Measurements from ENCODE around the gene SPATS2L.
A peak's percentile ranks its signal among the peaks of the same experiment; 100 is the strongest.

The SPATS2L gene

GRCh38 chr2:200476836-200477235 lies 170.3 kb downstream of the SPATS2L start:
- no peak for DNase-seq
- no peak for TF ChIP-seq CTCF (IDR thresholded peaks at IDR 0.05)
- Histone ChIP-seq H3K27me3 (no peaks in the 10 kb centered on the region), H3K4me1 (no peaks in the 10 kb centered on the region), H3K27ac (peak overlapping the region in 1 of 2 donors; percentile 44), H3K4me3 (no peak overlapping the region), H3K9me3 (no peaks in the 10 kb centered on the region), H3K36me3 (peaks cover 19 to 74% (median 29%) of the 10 kb centered on the region in 3 donors)
- intact Hi-C loops (cut with DNase I; ENCODE audit: low total_unique reads): loop anchor here (5.0 kb wide), 1 partner anchor 495 kb away; no protein-coding TSS in a partner anchor

- peak overlapping the region in 1 of 2 donors; percentile 9 for H3K4me3 ChIP-seq
- no peaks in the 10 kb centered on the region for H3K9me3 ChIP-seq
- intact Hi-C loops (cut with DNase I; ENCODE audit: low total_unique reads): loop anchor here (5.0 kb wide), 1 partner anchor 495 kb away; no protein-coding TSS in a partner anchor
- H3K36me3 ChIP-seq: peaks cover 14 to 65% (median 20%) of the 10 kb centered on the region in 3 donors
- DNase-seq: peak; percentile 59 to 77
- no peaks in the 10 kb centered on the region for H3K27me3 ChIP-seq
- H3K27ac ChIP-seq: peak overlapping the region in 1 of 2 donors; percentile 44
- no peak for TF ChIP-seq CTCF (IDR thresholded peaks at IDR 0.05)
- H3K4me1 ChIP-seq: no peaks in the 10 kb centered on the region
Measured at GRCh38 chr2:200477667-200478131, 171.2 kb downstream of the SPATS2L start.

GRCh38 chr2:200479692-200480265 lies 173.3 kb downstream of the SPATS2L start:
- Histone ChIP-seq H3K36me3 (peaks cover 5 to 51% (median 13%) of the 10 kb centered on the region in 3 donors), H3K27me3 (no peaks in the 10 kb centered on the region), H3K9me3 (no peaks in the 10 kb centered on the region), H3K4me1 (no peaks in the 10 kb centered on the region), H3K27ac (no peak overlapping the region), H3K4me3 (no peak overlapping the region)
- intact Hi-C loops (cut with DNase I; ENCODE audit: low total_unique reads): loop anchor here (5.0 kb wide), 1 partner anchor 497 kb away; no protein-coding TSS in a partner anchor
- DNase-seq: no peak
- no peak for TF ChIP-seq CTCF (IDR thresholded peaks at IDR 0.05)

- no peak overlapping the region for H3K4me3 ChIP-seq
- no peak for TF ChIP-seq CTCF (IDR thresholded peaks at IDR 0.05)
- H3K27ac ChIP-seq: no peak overlapping the region
- no peaks in the 10 kb centered on the region for H3K9me3 ChIP-seq
- H3K36me3 ChIP-seq: peaks cover 0 to 27% (median 4%) of the 10 kb centered on the region in 3 donors
- no peak for DNase-seq
- H3K27me3 ChIP-seq: no peaks in the 10 kb centered on the region
- no peaks in the 10 kb centered on the region for H3K4me1 ChIP-seq
- intact Hi-C loops (cut with DNase I; ENCODE audit: low total_unique reads): no loop called here
Measured at GRCh38 chr2:200482194-200482593, 175.7 kb downstream of the SPATS2L start.

GRCh38 chr2:200483729-200484198 lies 177.3 kb downstream of the SPATS2L start:
- no peaks in the 10 kb centered on the region for H3K9me3 ChIP-seq
- H3K27ac ChIP-seq: no peak overlapping the region
- no peaks in the 10 kb centered on the region for H3K4me1 ChIP-seq
- no peak overlapping the region for H3K4me3 ChIP-seq
- H3K36me3 ChIP-seq: peaks cover 0 to 19% (median 1%) of the 10 kb centered on the region in 3 donors
- no peak for TF ChIP-seq CTCF (IDR thresholded peaks at IDR 0.05)
- DNase-seq: no peak
- H3K27me3 ChIP-seq: no peaks in the 10 kb centered on the region
- intact Hi-C loops (cut with DNase I; ENCODE audit: low total_unique reads): no loop called here

Measured in tibial artery (tissue), 4 donors.